Activated CD8-positive, alpha-beta memory T cell treated with anti-CD3 and anti-CD28 coated beads, Interleukin-2, amount 50 U/mL, for 1 hour (primary cell): Measurements from ENCODE around the gene CNOT8.
"Not testable (repeated sequence)": the region's sequence is repeated elsewhere in the genome, so short reads cannot be mapped to it uniquely, and the experiment has no call there.

ENCODE experiments used
- DNase-seq: peaks from one replicate; pipeline ENCODE4 v3.0.0-alpha.2; 2020; ENCODE audit errors: extremely low read depth

CNOT8 gene

DNA sequence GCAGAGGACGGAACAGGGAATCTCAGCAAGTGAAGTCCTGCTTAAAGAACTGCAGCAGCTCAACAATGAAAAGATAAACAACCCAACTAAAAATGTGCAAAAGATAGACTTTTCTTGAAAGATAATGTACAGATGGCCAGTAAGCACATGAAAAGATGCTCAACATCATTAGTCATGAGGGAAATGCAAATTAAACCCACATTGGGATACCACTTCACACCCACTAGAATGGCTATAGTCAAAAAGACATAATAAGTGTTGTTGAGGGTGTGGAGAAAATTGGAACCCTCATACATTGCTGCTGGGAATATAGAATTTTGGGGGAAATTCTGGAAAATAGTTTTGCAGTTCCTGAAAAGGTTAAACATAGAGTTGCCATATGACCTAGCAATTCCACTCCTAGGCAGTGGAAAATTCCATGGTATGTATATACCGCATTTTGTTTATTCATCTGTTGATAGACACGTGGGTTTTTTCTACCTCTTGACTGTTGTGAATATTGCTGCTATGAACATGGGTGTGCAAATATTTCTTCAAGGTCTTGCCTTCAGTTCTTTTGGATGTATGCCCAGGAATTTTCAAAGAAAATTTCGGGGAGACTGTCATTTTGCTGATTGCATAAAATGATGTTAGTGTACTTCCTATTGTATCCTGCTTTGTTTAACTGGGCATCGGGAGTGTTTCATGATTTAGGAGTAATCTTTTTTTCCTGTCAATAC is 7.2 kb downstream of the CNOT8 start:
- DNase-seq = no peak

GRCh38 chr5:154866841-154867240 is 8.4 kb downstream of the CNOT8 start:
- no peak for DNase-seq

DNA sequence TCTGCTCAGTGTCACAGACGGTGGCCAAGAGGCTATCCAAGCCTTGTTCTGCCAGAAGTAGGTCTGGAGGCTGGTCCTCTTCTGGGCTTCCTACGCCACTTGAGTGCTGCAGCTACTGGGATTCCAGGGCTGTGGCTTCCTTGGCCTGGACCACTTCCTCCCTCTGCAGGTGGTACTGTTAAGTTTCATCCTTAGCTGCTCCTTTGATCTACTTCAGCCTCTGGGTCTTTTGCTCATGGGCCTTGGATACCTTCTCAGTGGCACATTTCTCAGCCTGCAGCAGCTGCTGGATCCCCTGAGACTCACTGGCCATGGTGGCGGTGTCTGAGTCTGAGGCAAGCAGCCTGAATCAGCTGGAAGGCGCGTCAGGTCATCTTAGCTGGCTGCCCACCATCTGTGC is 10.3 kb downstream of the CNOT8 start:
- DNase-seq = no peak

DNA sequence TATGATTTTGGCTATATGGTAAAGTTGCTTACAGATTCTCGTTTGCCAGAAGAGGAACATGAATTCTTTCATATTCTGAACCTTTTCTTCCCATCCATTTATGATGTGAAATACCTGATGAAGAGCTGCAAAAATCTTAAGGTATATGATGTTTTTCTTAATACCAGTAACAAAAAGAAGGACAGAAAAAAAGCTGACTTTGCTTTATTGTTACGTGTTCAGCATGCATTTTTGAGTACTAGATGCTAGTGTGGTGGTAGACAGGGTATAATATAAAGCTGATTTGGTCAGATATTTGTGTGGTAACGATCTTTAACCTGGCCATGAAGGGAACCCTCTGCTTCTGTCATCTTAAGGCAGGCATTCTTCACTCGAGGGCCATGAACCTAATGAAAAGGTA is 13.3 kb downstream of the CNOT8 start:
- no peak for DNase-seq

DNA sequence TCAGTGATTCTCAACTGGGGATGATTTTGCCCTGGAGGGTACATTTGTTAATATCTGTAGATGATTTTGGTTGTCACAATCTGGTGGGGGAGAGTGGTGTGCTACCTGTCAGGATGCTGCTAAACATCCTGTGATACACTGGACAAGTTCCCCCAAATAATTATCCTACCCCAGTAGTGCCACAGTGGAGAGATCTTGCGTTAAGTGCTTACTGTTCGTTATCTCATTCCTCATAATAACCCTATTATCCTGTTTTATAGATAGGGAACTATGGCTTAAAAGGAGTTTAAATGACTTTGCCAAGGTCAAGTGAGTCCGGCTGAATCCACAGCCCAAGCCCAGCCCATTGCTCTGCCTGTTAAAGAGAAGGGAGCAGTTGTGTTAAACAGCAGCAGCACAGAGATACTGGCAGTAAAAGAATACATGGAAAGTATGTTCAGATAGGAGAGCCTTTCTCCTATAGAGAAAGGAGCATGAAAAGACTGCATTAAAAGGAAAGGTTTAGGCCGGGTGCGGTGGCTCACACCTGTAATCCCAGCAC is 15.4 kb downstream of the CNOT8 start:
- no peak for DNase-seq

DNA sequence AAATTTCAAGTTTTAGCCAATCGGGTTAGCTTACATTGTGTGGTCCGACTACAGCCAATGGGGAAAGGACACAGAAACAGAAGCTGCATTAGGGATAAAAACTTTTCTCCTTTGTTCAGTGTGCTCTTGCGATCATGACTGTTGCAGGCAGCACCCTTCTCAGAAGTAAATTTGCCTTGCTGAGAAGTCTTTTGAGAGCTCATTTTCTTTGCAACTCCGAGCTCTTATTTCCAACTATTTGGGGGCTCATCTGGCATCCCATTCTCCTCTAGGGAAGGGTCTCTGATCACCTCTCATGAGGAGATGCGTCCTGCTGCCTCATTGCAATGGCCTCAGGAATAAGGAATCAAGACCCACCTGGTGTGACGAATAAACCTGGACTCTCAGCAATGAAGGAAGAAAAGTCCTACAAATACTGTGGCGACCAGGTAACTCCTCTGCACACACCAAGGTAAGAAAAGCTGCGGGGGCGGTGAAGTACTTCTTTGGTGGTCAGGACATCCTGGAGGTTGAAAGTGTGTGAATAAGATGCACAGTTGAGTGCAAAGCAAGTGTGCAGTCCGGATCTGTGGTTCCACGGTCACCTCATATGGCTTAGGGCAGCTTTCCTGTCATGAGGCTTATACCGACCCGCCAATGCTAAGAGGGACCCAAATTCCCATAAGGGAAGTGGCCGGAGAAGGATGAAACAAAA is 20.4 kb downstream of the CNOT8 start:
- no peak for DNase-seq

DNA sequence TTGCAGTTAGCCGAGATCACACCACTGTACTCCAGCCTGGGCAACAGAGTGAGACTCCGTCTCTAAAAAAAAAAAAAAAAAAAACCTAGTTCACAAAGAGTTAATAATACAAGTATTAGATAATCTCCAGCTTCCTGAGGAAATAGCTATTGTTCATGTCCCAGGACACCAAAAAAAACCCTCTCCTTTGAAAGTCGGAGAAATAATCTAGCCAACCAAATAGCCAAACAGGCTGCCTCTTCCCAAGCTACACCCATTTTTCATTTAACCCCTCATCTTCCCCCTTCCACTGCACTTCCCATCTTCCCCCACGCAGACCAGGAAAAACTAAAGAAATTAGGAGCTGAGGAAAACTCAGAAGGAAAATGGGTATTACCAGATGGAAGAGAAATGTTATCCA is 23.6 kb downstream of the CNOT8 start:
- DNase-seq = no peak

- DNase-seq = no peak
Measured at GRCh38 chr5:154884424-154884823, 26.0 kb downstream of the CNOT8 start.

DNA sequence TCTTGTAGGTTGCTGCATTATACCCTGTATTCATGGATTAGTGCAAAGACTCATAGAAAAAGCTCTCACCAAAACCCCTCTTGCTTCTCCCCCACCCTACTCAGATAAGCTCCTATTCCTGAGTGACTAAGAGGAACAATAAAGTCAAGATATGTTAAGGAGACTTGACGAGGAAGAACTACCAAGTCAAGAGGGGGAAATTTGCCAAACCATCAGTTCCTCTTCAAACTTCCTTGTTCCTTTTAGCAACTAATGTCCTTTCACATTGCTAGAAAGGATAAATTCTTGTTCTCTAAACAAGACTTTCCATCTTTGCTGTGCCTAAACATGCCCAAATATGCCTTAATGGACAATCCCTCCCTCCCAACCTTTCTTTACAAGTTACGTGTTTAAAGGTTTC is 27.0 kb downstream of the CNOT8 start:
- DNase-seq = no peak

GRCh38 chr5:154892369-154892771 is 33.9 kb downstream of the CNOT8 start:
- DNase-seq = no peak

DNA sequence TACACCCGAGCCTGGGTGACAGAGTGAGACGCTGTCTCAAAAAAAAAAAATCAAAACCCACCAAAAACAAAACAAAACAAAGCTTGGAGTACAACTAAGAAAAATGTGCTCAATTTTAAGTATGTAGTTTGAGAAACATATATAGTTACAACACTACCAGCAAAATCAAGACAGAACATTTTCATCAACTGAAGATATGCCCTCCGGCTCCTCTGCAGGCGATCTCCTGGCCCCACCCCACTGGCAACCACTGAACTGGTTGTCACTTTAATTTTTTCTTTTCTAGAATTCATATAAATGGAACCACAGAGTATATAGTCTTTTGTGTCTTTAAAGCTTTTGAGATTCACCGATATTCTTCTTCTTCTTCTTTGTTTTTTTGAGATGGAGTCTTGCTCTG is 35.0 kb downstream of the CNOT8 start:
- no peak for DNase-seq

DNA sequence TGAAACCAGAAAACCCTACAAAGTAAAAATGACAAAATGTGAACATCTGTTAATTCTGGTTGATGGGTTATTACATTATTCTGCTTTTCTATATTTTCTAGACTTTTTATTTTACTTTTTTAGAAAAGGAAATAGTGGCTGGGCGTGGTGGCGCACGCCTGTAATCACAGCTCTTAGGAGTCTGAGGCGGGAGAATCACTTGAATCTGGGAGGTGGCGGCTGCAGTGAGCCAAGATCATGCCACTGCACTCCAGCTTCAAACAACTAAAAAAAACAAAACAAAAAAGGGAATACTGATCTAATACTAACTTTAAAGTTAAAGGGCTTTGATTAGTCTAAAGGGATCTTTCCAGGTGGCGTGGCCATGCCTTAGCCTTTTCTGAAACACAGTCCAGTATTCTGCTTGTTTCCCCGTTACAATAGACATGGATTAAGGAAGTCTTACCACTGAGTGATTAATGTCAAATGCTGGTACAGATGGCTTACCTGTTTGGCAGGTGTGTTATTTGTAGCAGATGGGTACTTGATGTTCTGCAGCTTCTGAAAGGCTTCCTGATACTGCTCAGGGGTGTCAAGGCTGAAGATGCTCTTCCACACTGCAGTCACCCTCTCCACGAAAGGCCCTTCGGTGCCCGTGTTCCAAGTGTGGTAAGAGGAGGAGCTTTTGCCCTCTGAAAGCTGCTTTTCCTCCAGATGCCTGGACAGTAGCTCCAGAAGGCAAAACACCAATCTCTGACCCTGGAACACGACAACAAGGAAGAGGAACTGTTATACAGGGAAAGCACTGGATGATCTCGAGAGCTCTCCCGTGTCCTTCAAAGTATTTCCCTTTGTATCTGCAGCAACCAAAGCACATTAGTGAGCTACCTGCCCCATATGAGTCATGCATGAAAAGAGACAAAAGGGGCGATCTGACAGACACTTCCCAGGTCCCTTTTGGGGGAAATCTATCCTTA is 37.5 kb downstream of the CNOT8 start:
- no peak for DNase-seq

DNA sequence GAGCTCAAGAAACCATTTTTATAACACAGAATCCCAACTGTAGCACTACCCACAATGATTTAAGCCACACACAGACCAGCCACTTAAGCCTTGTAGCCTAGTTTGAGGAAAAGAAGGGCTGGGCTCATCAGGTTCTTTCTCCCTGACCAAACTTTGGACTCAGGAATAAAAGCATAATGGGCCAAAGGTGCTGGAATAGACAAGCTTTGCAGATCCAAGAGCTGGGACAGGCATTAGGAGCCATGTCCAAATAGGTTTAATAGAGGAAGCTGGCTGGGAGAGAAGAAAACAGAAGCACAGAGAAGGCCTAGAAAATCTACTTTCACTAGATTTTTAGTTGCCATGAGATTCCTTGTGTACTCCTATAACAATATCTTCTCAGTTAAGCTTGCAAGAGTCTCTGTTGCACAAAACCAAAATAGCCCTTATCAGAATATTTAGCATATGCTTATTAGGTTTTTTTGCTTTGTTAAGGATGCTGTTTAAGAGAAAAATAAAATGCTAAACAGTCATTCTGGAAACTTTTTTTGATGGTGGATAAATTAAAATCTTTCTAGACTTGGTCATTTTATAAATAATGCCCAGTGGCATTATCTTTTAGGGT is 38.2 kb downstream of the CNOT8 start:
- DNase-seq = no peak

GRCh38 chr5:154898210-154898609 is 39.8 kb downstream of the CNOT8 start:
- DNase-seq = no peak

GRCh38 chr5:154899151-154899816 is 40.9 kb downstream of the CNOT8 start:
- no peak for DNase-seq

DNA sequence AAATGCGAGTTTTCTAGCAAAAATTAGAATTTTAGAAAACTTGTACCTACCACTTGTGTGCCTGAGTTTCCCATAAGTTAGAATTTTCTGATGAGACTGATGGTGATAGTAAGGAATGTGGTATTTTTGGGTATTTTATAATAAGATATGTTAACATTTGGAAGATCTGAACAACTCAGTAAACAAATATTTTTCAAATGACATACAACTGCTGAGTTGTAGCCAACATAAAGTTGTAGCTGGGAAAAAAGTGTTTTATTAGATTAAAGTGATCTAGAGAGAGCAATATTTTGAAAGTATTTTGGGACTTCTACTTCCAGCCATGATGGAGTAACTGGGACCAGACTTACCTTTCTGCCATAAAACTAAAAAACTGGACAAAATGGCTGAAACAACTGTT is 41.6 kb downstream of the CNOT8 start:
- DNase-seq = no peak

DNA sequence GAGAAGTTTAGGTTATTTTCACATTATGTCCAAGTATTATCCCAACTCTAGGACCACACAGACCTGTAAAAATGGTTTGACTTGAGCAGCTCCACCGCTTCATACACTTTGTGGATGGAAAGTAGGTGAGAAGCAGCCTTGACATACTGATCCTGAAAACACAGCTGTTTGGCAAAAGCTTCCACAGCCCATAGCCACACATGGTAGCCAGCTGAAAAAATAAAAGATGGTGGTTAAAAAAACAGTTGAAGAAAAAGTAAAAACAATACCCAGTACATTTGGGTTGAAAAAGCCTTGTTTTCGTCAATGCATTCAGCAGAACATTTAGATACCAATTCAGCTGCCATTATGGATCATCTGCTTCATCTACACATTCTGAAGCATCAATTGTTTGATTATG is 42.8 kb downstream of the CNOT8 start:
- DNase-seq = no peak

DNA sequence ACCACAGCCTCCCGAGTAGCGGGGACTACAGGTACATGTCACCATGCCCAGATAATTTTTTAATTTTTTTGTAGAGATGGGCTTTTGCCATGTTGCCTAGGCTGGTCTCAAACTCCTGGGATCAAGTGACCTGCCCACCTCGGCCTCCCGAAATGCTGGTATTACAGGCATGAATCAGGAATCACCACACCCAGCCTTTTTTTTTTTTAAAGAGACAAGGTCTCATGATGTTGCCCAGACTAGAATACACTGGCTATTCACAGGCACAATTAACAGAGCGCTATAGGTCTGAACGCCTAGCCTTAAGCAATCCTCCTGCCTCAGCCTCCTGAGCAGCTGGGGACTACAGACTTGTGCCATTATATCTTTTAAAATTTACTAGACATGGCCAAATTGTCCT is 43.5 kb downstream of the CNOT8 start:
- no peak for DNase-seq

DNA sequence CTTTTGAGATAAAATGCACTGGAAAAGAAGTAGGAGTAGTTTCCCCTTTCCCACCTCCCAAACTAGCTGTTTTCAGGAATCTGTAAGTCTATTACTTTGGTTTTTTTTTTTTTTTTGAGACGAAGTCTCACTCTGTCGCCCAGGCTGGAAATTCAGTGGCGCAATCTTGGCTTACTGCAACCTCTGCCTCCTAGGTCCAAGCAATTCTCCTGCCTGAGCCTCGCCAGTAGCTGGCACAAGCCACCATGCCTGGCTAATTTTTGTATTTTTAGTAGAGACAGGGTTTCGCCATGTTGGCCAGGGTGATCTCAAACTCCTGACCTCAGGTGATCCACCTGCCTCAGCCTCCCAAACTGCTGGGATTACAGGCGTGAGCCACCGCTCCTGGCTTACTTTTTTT is 47.2 kb downstream of the CNOT8 start:
- DNase-seq = not testable (repeated sequence)

DNA sequence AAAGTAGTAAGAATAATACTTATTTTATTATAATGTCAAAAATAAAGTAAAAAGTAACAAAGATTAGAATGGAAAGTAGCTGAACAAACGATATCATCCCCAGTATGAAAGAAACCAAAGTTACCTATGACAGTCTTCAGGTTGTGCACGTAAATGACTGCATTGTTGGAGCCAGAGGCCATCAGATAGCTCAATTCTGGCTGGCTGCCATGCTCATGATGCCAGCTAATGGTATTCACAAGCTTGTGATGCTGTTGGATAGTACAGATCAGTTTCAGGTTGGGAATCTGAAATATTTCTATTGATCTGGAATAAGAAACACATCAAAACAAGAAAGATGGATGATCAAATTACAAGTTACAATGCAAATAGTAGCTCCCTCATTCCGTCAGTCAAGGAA is 58.4 kb downstream of the CNOT8 start:
- DNase-seq = no peak

GRCh38 chr5:154917757-154918156 is 59.3 kb downstream of the CNOT8 start:
- no peak for DNase-seq
